Activated gamma-delta T cell (primary cell): Measurements from ENCODE around the gene CCNYL1.
"Not testable (repeated sequence)": the region's sequence is repeated elsewhere in the genome, so short reads cannot be mapped to it uniquely, and the experiment has no call there.

ENCODE experiments used
- DNase-seq: peaks from one replicate; lab custom pipeline; 2025; lab: John Stamatoyannopoulos, UW

CCNYL1 gene

DNA sequence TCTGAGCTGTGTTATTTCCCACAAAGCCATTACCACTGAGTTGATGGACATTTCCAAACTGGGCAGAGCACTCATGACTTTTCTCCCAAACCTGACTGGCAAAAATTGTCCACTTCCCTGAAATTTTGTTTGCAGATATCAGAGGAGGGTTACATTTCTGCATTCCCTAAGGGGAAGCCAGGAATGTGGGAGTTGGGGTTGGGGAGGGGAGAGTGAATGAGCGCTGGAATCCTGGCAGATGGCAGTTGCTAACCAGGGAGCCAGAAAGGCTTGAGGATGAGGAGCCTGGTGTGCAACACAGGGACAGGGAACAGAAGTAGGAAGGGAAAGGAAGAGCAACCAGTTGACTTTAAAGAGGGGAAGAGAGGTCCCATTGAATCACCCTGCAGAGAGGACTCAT, 14.0 kb upstream of the CCNYL1 start:
- no peak for DNase-seq

DNA sequence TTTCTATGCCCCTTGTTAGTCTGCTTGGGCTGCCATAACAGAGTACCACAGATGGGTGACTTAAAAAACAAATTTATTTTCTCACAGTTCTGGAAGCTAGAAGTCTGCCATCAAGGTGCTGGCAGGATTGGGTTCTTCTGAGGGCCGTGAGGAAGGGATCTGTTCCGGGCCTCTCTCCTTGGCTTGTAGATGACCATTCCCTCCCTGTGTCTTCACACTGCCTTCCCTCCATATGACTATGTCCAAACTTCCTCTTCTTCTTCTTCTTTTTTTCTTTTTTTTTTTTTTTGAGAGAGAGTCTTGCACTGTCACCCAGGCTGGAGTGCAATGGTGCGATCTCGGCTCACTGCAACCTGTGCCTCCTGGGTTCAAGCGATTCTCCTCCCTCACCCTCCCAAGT, 13.1 kb upstream of the CCNYL1 start:
- DNase-seq = no peak

DNA sequence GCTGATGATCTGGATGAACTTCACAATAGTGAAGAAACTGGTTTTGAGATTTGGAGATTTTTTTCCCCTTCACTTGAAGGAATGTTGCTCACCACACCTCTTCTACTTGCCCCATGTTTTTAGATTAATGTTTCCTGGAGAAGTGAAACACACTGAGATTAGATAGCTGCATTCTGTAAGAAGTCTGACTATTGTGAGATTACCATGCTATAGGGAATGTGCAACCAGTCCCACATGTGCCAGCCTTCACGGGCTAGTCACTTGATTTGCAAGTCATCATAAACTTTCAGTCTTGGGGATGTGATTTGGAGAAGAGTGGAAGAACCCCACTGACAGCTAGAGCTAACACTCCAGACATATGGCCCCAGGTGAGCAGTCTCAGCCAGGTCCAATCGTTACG, 7.4 kb upstream of the CCNYL1 start:
- no peak for DNase-seq

DNA sequence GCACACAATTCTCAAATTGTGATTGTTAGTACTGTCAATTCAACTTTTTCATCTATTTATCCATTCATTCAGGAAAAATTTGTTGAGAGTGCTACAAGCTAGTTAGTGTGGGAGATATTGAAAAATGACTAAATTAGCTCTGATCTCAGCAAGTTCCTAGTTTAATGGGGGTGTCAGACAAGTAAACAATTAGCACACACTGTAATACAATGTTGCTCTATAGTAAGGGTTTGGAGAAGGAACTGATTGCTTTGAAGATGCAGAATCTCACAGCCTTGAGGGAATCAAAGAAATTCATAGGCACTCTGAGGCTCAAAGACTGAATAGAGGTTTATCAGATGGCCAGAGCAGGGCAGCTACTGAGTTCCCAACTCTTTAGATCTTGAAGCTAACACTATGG, 6.8 kb upstream of the CCNYL1 start:
- DNase-seq = no peak

- DNase-seq = no peak
Measured at GRCh38 chr2:207706936-207707860, 4.2 kb upstream of the CCNYL1 start.

GRCh38 chr2:207711750-207712530, 500 bp downstream of the CCNYL1 start:
- peak; percentile 57 for DNase-seq

- no peak for DNase-seq
Measured at GRCh38 chr2:207716056-207716455, 4.6 kb downstream of the CCNYL1 start.

DNA sequence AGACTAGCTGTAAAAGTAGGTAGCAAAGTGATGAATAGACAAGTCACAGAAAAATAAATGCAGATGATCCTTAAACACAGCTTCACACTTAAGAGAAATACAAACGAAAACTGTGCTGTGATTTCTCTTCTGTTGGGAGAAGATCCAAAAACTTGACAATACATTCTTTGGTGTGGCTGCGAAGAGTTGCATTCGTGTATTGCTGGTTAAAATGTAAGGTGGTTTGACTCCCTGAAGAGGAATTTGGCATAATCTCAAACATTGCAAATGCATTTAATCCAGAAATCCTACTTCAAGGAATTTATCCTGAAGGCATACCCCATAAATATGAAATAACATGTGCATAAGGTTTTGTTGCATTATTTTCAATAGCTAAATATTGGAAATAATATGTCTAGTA, 7.1 kb downstream of the CCNYL1 start:
- no peak for DNase-seq

DNA sequence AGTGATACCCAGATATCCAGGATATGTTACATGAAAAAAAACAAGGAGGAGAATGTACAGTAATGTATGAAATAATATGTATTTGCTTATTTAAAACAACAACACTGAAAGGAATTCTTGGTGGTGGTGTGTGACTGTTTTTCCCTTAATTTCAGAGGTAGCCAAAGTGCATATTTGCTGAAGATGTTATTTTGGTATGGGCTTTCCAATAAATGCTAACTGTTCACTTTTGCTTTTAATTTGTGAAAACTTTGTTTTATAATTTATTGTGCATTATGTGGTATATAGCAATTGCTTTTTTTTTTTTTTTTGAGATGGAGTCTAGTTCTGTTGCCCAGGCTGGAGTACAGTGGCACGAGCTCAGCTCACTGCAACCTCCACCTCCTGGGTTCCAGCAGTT, 7.6 kb downstream of the CCNYL1 start:
- DNase-seq = no peak

- not testable (repeated sequence) for DNase-seq
Measured at GRCh38 chr2:207719655-207720054, 8.2 kb downstream of the CCNYL1 start.

- no peak for DNase-seq
Measured at GRCh38 chr2:207720517-207721187, 9.2 kb downstream of the CCNYL1 start.

DNA sequence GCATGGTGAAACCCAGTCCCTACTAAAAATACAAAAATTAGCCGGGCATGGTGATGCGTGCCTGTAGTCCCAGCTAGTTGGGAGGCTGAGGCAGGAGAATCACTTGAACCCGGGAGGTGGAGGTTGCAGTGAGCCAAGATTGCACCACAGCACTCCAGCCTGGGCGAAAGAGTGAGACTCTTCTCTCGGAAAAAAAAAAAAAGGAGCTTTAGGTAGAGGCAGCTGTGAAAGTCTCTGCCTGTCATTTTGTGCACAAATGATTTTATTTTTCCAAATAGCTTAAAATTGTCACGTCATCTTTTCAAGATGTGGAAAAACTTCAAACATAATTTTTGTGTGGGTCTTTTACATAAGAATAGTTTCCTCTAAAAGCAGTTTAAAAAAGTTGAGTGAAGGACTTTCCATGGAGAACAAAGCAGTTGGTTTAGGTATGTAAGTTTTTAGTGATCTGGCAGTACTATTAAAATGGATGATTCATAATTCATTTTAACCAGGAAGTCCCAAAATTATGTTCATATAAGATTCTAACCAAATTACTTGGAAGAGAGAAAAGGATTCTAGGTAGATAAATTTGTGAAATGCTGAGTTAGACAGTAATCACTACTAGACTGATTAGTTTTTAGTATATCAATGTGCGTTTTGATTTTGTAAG, 11.5 kb downstream of the CCNYL1 start:
- DNase-seq = no peak

- not testable (repeated sequence) for DNase-seq
Measured at GRCh38 chr2:207723425-207723787, 12.0 kb downstream of the CCNYL1 start.

DNA sequence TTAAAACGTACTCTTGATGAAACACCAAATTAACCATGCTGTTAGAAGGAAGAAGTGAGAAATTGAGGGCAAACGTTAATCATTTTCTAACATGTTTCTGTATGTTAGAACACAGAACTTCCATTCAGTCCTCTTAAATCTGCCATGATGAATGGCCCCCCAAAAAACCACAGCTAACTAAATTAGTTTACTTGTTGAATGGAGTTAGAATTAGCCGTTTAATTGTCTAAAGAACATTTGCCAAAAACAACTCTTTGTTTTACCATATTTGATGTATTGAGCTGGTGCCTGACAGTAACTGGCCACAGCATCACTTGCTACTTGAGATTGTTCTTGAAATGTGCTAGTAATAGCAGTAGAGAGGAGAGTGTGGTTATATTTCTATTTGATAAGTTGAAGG, 12.7 kb downstream of the CCNYL1 start:
- no peak for DNase-seq

GRCh38 chr2:207725873-207726578, 14.6 kb downstream of the CCNYL1 start:
- no peak for DNase-seq

- no peak for DNase-seq
Measured at GRCh38 chr2:207727261-207727660, 15.8 kb downstream of the CCNYL1 start.

DNA sequence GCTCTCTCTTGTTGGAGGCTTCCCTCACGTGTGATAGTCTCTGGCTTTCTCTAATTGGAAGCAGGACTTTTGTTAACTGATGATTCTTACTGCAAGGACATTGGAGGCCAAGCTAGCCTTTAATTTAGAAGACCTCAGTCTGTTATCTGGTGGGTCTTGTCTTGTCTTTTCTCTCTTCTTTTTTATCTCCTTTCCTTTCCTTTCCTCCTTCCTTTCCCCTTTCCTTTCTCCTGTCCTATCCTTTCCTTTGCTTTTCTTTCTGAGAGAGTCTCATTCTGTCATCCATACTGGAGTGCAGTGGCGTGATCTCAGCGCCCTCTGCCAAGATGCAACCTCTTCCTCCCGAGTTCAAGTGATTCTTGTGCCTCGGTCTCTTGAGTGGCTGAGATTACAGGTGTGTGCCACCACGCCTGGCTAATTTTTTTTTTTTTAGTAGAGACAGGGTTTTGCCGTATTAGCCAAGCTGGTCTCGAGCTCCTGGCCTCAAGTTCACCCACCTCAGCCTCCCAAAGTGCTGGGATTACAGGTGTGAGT, 18.1 kb downstream of the CCNYL1 start:
- no peak for DNase-seq

DNA sequence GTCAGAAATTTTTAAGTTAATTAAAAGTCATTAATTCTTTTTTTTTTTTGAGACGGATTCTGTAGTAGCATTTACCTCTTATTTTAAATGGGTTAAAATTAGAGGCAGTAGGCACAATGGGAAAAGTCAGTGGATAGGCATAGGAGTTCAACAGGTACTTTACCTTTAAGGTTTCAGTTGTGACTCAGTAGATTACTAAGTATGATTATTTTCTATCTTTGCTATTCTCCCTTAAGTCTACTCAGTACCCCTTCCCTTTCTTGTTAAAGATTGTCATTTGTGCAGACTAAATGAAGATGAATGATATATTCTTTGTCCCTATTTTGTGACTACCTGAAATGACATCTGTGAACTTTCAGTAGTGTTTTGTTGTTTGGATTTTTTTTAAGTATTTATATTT, 19.7 kb downstream of the CCNYL1 start:
- no peak for DNase-seq

DNA sequence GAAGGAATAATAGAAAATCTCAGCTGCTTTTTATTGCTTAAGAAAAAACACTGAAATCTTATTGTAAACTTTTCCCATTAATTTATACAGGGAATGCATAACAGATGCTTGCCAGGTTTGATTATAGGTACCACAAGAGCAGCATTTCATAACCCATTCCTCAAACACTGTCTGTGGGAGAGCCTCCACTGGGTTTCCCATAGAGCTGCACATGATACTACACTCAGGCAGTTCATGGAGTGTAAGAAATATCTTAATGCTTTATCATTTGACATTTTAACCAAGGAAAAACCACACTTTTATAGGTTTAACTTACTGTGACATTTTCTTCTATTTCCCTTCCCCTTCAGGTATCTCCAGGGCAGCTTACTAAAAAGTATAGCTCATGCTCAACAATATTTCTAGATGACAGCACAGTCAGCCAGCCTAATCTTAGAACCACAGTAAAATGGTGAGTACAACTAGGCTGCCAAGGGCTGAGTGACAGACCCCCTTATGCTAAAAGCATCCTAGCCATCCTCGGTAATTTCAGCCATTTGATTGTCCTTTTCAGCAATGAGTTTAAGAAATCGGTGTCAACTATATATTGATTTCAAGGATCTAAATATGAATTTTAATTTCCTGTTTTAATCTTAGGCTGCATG, 22.3 kb downstream of the CCNYL1 start:
- no peak for DNase-seq

DNA sequence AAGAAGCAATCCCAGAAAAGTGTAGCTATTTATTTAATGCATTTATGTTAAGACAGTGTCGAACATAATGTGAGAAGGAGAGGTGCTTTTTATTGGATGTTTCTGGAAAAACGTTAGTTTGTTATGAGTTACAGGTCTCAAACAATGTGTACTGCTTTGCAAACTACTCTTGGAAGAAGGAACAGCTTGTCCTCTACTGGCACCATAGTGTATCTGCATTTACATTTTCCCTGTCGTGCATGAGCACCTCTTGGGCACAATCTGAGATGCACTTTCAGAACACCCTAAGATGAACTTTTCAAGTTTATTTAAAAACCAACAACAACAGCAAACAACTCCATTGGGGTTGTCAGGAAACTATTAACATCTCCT, 22.8 kb downstream of the CCNYL1 start:
- no peak for DNase-seq
